B cell (primary cell): ENCODE results near the gene SYNE1. TPM values are rescaled to one million over a fixed set of nuclear protein-coding genes. Genes with fewer than 3 reads are reported as not detected.

ENCODE experiments used
- ATAC-seq: fragments of 200-7000 bp; cut with Tn5 transposase; one replicate; pipeline ENCODE4 v1.10.0; 2021; ENCODE audit warnings: low read depth, mild to moderate bottlenecking, moderate number of reproducible peaks, moderate library complexity
- CTCF ChIA-PET: fragments of 350-600 bp; sonication (Branson Sonifier 250); formaldehyde crosslinking; loops from one replicate; lab custom pipeline; 2021; ENCODE audit warnings: antibody characterized with exemption, inconsistent platforms; lab: Charles Lee
- POLR2A ChIA-PET: fragments of 350-600 bp; sonication (Branson Sonifier 250); formaldehyde crosslinking; loops from one replicate; lab custom pipeline; 2021; ENCODE audit warnings: antibody characterized with exemption; lab: Charles Lee
- DNase-seq: peaks from one replicate; pipeline ENCODE4 v3.0.0; 2013
- H2AFZ ChIP-seq: 2 replicates; pipeline ENCODE4 v1.6.1; 2012; ENCODE audit warnings: mild to moderate bottlenecking, low read depth, low read length; ENCODE audit not compliant: insufficient read depth, poor library complexity, severe bottlenecking
- H3K27ac ChIP-seq, 2 donors: 1 replicate in 1 of 2; 2 replicates in 1 of 2; pipeline ENCODE4 v1.5.1; 2012 to 2013; ENCODE audit warnings: low read length in 2 of 2, mild to moderate bottlenecking in 2 of 2, moderate library complexity in 1 of 2
- H3K27me3 ChIP-seq, 4 experiments: fragments of 200-600 bp in 1 of 4; sonication (generic) in 1 of 4; replicated peaks in 1 of 4; 1 replicate in 2 of 4; 2 replicates in 2 of 4; pipeline versions ENCODE4 v1.6.1 to v1.7.0; 2013 to 2016; ENCODE audit warnings: low read length in 3 of 4, mild to moderate bottlenecking in 2 of 4, mixed read lengths in 1 of 4, moderate library complexity in 1 of 4; ENCODE audit not compliant: insufficient read depth in 4 of 4, control insufficient read depth in 3 of 4; ENCODE audit errors: control extremely low read depth in 1 of 4
- H3K36me3 ChIP-seq, 2 experiments: replicated peaks in 1 of 2; 1 replicate in 1 of 2; 2 replicates in 1 of 2; pipeline versions ENCODE4 v1.6.1 to v1.7.1; 2013; ENCODE audit warnings: low read length in 1 of 2; ENCODE audit not compliant: insufficient read depth in 2 of 2, control insufficient read depth in 1 of 2; ENCODE audit errors: control extremely low read depth in 1 of 2, extremely low read depth in 1 of 2
- H3K4me1 ChIP-seq, 2 donors: fragments of 200-600 bp in 1 of 2; sonication (generic) in 1 of 2; 1 replicate in 1 of 2; 2 replicates in 1 of 2; pipeline versions ENCODE4 v1.5.1 to v1.6.1; 2013 to 2017; ENCODE audit warnings: low read length in 2 of 2; ENCODE audit not compliant: control insufficient read depth in 2 of 2, insufficient read depth in 2 of 2
- H3K4me2 ChIP-seq: replicated peaks from 2 replicates; pipeline ENCODE3; 2012; ENCODE audit warnings: mild to moderate bottlenecking, low read depth, low read length; ENCODE audit not compliant: poor library complexity, severe bottlenecking
- H3K4me3 ChIP-seq, 5 experiments: fragments of 200-600 bp in 1 of 5; sonication (generic) in 1 of 5; 1 replicate in 3 of 5; 2 replicates in 2 of 5; pipeline versions ENCODE4 v1.5.1 to v1.7.0; 2011 to 2016; ENCODE audit warnings: low read length in 4 of 5, mild to moderate bottlenecking in 4 of 5, low read depth in 2 of 5, control low read depth in 1 of 5, moderate library complexity in 1 of 5; ENCODE audit not compliant: insufficient read depth in 1 of 5; ENCODE audit errors: control extremely low read depth in 1 of 5, extremely low read depth in 1 of 5
- H3K79me2 ChIP-seq: fragments of 200-600 bp; sonication (generic); one replicate; pipeline ENCODE4 v1.6.0; 2016; ENCODE audit warnings: low read length; ENCODE audit not compliant: control insufficient read depth, insufficient read depth
- H3K9ac ChIP-seq: fragments of 200-600 bp; sonication (generic); 2 replicates; pipeline ENCODE4 v1.6.1; 2017; ENCODE audit warnings: mild to moderate bottlenecking, low read length, moderate library complexity
- H3K9me3 ChIP-seq, 3 donors: one replicate each; pipeline versions ENCODE4 v1.6.1 to v1.7.1; 2013; ENCODE audit warnings: low read length in 2 of 3; ENCODE audit not compliant: control insufficient read depth in 2 of 3, insufficient read depth in 1 of 3; ENCODE audit errors: control extremely low read depth in 1 of 3
- H4K20me1 ChIP-seq: 2 replicates; pipeline ENCODE4 v1.6.0; 2012; ENCODE audit warnings: mild to moderate bottlenecking, low read length; ENCODE audit not compliant: insufficient read depth, control insufficient read depth, poor library complexity, severe bottlenecking
- H3K27ac Mint-ChIP-seq: one replicate; pipeline ENCODE4 v1.8.0; 2021; ENCODE audit warnings: mixed read lengths
- H3K27me3 Mint-ChIP-seq: one replicate; pipeline ENCODE4 v1.8.0; 2021; ENCODE audit warnings: mixed read lengths
- H3K4me1 Mint-ChIP-seq: one replicate; pipeline ENCODE4 v1.8.0; 2021; ENCODE audit warnings: mixed read lengths
- H3K4me3 Mint-ChIP-seq: one replicate; pipeline ENCODE4 v1.8.0; 2021; ENCODE audit warnings: mixed read lengths
- H3K9me3 Mint-ChIP-seq: one replicate; pipeline ENCODE4 v1.8.0; 2022; ENCODE audit warnings: mixed read lengths; ENCODE audit not compliant: insufficient read depth
- CTCF ChIP-seq: fragments of 200-600 bp; IDR thresholded peaks from one replicate; pipeline ENCODE4 v1.8.0; 2022; ENCODE audit warnings: antibody characterized with exemption, mild to moderate bottlenecking
- EZH2 ChIP-seq: IDR thresholded peaks from 2 replicates; pipeline ENCODE4 v1.6.1; 2012; ENCODE audit warnings: borderline replicate concordance, low read depth, mild to moderate bottlenecking, moderate library complexity, low read length; ENCODE audit not compliant: insufficient read depth, poor library complexity, severe bottlenecking
- WGBS: methylation state at CpG from one replicate; pipeline ENCODE4 v1.1.5; 2013; ENCODE audit warnings: missing lambda C conversion rate; ENCODE audit not compliant: insufficient coverage; 5-methylcytosine and 5-hydroxymethylcytosine counted together
- intact Hi-C: fragments of 100-400 bp; cut with micrococcal nuclease; formaldehyde crosslinking; loops from one replicate; pipeline ENCODE4 v1.10.0; 2022
- polyA plus RNA-seq: library from polyadenylated mRNA; depleted of rRNA; stranded (reverse); fragments of >200 nt; gene quantifications from 2 replicates; pipeline ENCODE4 v1.2.3, GENCODE V29; 2012
- total RNA-seq, 2 donors: library from RNA; stranded (reverse); fragments of 120-200 nt in 1 of 2; gene quantifications; 1 replicate in 1 of 2; 2 replicates in 1 of 2; pipeline versions ENCODE4 v1.2.3 to v1.2.4, GENCODE V29; 2013 to 2022

Gene SYNE1
- total and polyA plus RNA-seq, 2 donors (not counting 1 experiment from before 2014, with no cell fraction given) = 49.2 to 108 TPM

GRCh38 chr6:152136449-152136825 is 500.7 kb downstream of the SYNE1 start:
- Histone ChIP-seq H3K4me3 (no peak overlapping the region), H3K27ac (no peak overlapping the region), H3K9ac (no peak overlapping the region), H3K79me2 (no peaks in the 10 kb centered on the region), H4K20me1 (no peaks in the 10 kb centered on the region), H3K36me3 (peaks cover 2 to 88% of the 10 kb centered on the region in 2 experiments), H3K4me1 (no peaks in the 10 kb centered on the region), H3K4me2 (no peak overlapping the region), H2AFZ (no peak overlapping the region), H3K27me3 (no peaks in the 10 kb centered on the region), H3K9me3 (no peaks in the 10 kb centered on the region)
- WGBS = 98% methylated on average over 7 of the region's 8 CpGs
- ChIA-PET POLR2A (no interaction called here), CTCF (no interaction called here)
- H3K9me3 Mint-ChIP-seq = no peaks in the 10 kb centered on the region
- H3K27me3 Mint-ChIP-seq = no peaks in the 10 kb centered on the region
- ATAC-seq = no peak
- no peak overlapping the region for H3K27ac Mint-ChIP-seq
- no peak for TF ChIP-seq CTCF
- TF ChIP-seq EZH2 = no peak
- intact Hi-C loops = no loop called here
- H3K4me1 Mint-ChIP-seq = no peaks in the 10 kb centered on the region
- DNase-seq = no peak
- H3K4me3 Mint-ChIP-seq = no peak overlapping the region

- Histone ChIP-seq H3K36me3 (peaks cover 2 to 83% of the 10 kb centered on the region in 2 experiments), H3K79me2 (no peaks in the 10 kb centered on the region), H3K27ac (no peak overlapping the region), H3K9me3 (no peaks in the 10 kb centered on the region), H4K20me1 (no peaks in the 10 kb centered on the region), H2AFZ (no peak overlapping the region), H3K27me3 (no peaks in the 10 kb centered on the region), H3K9ac (no peak overlapping the region), H3K4me1 (no peaks in the 10 kb centered on the region), H3K4me3 (no peak overlapping the region), H3K4me2 (no peak overlapping the region)
- H3K27ac Mint-ChIP-seq = no peak overlapping the region
- 92% methylated on average over 8 of the region's 8 CpGs for WGBS
- intact Hi-C loops = no loop called here
- no peak for ATAC-seq
- H3K9me3 Mint-ChIP-seq = no peaks in the 10 kb centered on the region
- no peaks in the 10 kb centered on the region for H3K4me1 Mint-ChIP-seq
- H3K4me3 Mint-ChIP-seq = no peak overlapping the region
- POLR2A ChIA-PET = no interaction called here
- CTCF ChIA-PET = no interaction called here
- TF ChIP-seq CTCF (no peak), EZH2 (no peak)
- no peaks in the 10 kb centered on the region for H3K27me3 Mint-ChIP-seq
- no peak for DNase-seq
These were observed 501.3 kb downstream of the SYNE1 start for GRCh38 chr6:152135755-152136448.
